Sigmoid colon (tissue), 4 donors: ENCODE measurements around the gene GADL1.

Experiments used
- CTCF ChIP-seq, 4 experiments: fragments of 450-650 bp in 3 of 4; fragments of 200-600 bp in 1 of 4; IDR thresholded peaks; one replicate each; pipeline ENCODE4 v1.5.1; 2016 to 2019; ENCODE audit warnings: antibody characterized with exemption in 4 of 4, mild to moderate bottlenecking in 3 of 4, moderate library complexity in 2 of 4
- EP300 ChIP-seq, 4 donors: sonication (generic); formaldehyde crosslinking; IDR thresholded peaks; one replicate each; pipeline ENCODE4 v1.6.1; 2017; ENCODE audit warnings: antibody characterized with exemption in 4 of 4
- POLR2A ChIP-seq, 2 donors: fragments of 450-650 bp; IDR thresholded peaks; one replicate each; pipeline ENCODE4 v1.6.1; 2016; ENCODE audit warnings: antibody characterized with exemption in 2 of 2, mild to moderate bottlenecking in 2 of 2, moderate library complexity in 2 of 2
- POLR2AphosphoS5 ChIP-seq, 4 donors: sonication (generic); formaldehyde crosslinking; IDR thresholded peaks; one replicate each; pipeline ENCODE4 v1.6.1; 2017; ENCODE audit warnings: antibody characterized with exemption in 4 of 4

GRCh38 chr3:30733696-30734095 lies 160.8 kb downstream of the GADL1 start:
- TF ChIP-seq POLR2AphosphoS5 (IDR thresholded peaks at IDR 0.05) = no peak
- no peak for TF ChIP-seq CTCF (IDR thresholded peaks at IDR 0.05)
- TF ChIP-seq POLR2A (IDR thresholded peaks at IDR 0.05) = no peak
- TF ChIP-seq EP300 (IDR thresholded peaks at IDR 0.05) = no peak
